Stimulated activated CD4-positive, alpha-beta T cell treated with anti-CD3 and anti-CD28 coated beads, Interleukin-15, amount 100 ng/mL, for 24 hours (primary cell): ENCODE results near the gene CAPN1.

ENCODE experiments used
- DNase-seq: peaks from one replicate; pipeline ENCODE4 v3.0.0-alpha.2; 2020

CAPN1 gene

DNA sequence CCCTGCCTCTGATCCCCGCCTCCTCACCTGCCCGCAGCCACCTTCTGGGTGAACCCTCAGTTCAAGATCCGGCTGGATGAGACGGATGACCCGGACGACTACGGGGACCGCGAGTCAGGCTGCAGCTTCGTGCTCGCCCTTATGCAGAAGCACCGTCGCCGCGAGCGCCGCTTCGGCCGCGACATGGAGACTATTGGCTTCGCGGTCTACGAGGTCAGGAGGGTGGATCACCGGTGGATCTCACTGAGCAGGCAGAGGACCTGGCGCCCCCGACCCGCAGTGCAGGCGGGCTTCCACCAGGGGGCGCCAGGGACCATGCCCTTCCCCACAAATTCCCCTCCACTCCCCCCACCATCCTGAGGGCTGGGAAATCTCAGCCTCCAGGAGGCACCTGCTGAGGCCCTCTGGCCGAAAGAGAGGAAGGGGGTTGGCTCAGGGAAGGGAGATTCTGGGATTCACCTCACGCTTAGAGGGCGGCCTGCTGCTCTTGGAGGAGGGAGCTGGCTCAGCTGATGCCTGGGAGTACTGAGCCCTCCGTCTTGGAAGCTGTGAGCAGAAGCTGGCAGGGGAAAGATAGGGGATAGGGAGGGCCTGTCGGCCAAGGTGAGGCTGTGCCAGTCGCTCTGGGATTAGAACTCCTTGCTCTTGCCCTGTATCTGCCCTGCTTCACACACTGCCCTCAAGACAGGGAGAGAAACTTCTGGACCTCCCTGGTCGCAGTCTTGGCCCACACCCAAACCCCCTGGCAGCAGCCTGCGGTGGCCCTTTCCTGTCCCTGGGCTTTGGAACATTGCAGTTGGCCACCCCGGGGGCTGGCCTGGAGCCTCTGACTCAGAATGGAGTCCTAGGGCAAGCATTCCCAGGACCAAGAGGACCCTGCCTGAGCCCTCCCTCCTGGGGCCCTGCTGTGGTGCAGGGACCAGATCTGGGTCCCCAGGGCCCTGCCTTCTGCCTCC, 23.2 kb downstream of the CAPN1 start:
- peak; percentile 64 for DNase-seq

DNA sequence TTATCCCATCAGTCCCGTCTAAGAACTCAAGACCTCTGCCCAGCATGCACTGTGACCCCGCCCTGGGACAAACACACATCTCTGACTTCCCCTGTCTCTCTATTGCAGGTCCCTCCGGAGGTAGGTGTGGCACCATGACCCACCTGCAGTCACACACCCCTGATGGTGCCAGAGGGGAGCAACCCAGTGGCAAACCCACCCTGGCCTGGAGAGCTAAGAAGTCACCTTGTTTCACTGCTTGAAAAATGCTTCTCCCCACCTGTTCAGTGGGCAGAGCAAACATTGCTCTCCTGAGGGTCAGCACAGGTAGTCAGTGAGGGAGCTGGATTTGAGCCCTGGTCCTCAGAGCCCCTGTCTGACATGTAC, 23.9 kb downstream of the CAPN1 start:
- DNase-seq = no peak

DNA sequence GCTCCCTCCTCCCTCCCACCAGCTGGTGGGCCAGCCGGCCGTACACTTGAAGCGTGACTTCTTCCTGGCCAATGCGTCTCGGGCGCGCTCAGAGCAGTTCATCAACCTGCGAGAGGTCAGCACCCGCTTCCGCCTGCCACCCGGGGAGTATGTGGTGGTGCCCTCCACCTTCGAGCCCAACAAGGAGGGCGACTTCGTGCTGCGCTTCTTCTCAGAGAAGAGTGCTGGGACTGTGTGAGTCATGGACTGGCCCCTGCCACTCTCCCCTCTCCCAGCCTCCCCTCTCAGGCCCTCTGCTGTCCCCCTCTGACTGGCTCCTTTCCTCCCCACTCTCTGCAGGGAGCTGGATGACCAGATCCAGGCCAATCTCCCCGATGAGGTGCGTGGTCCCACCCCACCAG, 24.7 kb downstream of the CAPN1 start:
- DNase-seq = no peak

DNA sequence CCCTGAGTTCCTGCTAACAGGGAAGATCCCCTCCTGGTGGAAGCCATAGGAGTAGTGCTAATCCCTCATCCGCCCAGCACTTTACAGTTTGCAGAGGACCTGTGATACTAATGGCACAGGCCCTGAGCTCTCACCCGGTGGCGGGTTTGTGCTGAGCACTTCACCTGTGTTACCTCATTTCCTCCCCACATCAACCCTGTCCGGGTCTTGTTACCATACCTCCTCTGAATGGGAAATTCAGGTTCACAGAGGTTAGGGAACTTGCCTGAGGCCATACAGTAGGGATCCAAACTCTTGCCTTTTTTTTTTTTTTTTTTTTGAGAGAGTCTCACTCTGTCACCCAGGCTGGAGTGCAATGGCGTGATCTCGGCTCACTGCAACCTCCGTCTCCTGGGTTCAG, 25.2 kb downstream of the CAPN1 start:
- DNase-seq = no peak

DNA sequence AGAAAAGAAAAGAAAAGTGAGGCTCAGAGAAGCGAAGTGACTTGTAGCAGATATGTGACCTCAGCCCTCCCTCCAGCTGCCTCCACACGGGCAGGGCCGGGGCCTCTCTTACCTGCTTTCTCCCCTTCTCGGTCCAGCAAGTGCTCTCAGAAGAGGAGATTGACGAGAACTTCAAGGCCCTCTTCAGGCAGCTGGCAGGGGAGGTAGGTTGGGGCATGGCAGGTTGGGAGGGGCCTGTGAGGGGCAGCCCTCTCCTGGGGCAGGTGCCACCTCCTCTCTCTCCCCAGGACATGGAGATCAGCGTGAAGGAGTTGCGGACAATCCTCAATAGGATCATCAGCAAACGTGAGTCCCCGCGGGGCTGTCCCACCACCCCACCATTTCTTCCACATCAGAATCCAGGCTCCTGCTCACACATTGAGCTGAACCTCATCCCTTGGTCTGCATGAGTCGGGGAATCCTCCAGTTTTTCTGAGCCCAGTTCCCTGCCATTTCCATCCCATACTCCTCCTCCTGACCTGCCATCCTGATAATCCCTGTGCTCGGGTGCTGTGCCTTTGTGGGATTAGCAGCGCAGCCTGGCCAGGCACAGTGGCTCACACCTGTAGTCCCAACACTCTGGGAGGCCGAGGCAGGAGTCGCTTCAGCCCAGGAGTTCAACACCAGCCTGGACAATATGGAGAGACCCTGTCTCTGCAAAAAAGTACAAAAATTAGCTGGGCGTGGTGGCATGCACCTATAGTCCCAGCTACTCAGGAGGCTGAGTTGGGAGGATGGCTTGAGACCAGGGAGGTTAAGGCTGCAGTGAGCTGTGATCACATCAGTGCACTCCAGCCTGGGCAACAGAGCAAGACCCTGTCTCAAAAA, 26.4 kb downstream of the CAPN1 start:
- no peak for DNase-seq

DNA sequence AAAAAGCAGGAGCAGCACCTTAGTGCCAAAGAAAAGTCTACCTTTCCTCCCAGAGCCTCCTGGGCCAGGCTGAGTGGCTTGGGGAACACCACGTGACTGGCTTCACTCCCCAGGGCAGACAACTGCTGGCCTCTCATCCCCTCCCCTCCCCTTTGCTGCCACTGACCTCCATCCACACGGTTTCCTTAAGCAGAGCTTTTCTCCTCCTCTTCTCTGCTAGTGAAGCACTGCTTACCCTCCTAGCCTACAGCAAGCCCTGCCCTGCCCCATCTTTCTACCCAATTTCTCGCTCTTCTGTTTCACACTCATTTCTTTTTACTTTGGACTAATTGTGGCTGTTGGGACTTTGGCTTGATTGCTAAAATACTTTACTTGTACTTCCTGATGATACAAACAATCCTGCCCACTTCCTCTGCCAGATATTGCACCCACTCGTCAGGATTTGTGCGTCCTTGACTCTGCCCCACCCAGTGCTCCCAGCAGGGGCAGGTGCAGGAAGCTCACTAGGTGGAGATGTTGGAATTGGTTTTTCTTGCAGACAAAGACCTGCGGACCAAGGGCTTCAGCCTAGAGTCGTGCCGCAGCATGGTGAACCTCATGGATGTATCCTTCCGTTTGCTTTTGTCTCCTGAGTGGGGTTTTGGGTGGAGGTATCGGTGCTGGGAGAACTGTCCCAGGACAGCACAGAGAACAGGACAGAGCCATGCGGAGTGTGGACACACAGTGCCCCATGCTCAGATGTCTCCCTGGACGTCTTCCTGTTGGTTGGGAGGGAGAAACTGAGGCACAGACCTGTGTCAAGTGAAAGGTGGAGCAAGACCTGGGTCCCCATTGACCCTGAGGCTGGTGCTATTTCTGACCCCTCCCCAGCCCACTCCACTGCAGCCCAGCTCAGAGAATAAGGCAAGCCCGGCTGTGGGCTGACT, 27.3 kb downstream of the CAPN1 start:
- DNase-seq = no peak

DNA sequence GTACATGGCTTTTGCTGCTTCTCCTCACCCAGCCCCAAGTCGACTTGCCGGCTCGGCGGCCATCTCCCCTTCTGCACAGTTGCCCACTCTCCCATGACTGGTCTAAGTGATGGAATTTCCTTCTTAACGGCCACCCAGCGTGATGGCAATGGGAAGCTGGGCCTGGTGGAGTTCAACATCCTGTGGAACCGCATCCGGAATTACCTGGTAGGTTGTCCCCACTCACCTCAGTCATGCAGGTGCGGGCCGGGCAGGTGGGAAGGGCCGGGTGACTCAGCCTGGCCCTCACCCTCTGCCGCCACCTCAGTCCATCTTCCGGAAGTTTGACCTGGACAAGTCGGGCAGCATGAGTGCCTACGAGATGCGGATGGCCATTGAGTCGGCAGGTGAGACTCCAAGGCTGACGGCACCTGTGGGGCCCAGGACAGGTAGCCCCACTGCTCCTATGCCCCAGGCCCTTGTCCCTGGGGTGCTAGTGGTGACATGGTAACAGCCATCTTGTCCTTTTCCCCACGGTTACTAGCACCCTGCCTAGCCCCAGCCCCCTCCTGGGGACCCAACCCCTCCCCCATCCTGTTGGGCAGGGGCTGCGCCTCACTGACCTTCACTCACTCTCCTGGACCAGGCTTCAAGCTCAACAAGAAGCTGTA, 28.1 kb downstream of the CAPN1 start:
- DNase-seq = no peak

DNA sequence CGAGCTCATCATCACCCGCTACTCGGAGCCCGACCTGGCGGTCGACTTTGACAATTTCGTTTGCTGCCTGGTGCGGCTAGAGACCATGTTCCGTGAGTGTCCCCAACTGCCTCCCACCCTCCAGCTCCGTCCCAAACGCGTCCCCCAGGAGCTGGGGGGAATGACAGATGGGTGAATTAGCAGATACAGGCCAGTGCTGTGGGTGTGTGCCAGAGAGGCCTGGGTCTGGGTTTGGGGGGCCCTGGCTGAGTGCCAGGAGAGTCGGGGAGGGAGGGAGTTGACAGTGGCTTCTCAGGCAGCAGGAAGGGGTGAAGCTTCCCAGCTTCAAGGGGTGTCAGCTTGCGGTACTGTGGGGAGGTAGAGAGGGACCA, 28.6 kb downstream of the CAPN1 start:
- DNase-seq = no peak

DNA sequence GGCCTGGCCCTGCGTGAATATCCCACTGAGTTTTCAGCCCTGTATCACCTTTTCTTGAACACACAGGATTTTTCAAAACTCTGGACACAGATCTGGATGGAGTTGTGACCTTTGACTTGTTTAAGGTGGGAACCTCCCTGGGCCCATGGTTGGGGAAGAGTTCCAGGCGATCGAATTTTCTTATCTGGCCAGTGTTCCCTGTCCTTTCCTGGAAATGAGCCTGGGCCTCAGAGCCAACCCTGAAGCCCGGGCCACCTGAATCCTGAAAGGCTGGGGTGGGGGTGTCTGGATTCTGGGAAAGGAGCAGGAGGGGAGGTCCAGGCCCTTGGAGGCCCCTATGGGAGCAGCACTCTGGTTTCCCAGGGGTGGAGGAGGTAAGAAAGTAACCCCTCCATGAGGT, 29.0 kb downstream of the CAPN1 start:
- no peak for DNase-seq

DNA sequence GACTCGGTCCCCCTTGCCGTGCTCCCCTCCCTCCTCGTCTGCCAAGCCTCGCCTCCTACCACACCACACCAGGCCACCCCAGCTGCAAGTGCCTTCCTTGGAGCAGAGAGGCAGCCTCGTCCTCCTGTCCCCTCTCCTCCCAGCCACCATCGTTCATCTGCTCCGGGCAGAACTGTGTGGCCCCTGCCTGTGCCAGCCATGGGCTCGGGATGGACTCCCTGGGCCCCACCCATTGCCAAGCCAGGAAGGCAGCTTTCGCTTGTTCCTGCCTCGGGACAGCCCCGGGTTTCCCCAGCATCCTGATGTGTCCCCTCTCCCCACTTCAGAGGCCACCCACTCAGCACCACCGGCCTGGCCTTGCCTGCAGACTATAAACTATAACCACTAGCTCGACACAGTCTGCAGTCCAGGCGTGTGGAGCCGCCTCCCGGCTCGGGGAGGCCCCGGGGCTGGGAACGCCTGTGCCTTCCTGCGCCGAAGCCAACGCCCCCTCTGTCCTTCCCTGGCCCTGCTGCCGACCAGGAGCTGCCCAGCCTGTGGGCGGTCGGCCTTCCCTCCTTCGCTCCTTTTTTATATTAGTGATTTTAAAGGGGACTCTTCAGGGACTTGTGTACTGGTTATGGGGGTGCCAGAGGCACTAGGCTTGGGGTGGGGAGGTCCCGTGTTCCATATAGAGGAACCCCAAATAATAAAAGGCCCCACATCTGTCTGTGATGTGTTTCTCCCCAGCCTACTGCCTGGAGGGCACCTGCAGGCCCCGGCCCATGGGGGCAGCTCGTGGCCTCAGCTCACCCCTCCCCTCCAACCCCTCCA, 29.8 kb downstream of the CAPN1 start:
- DNase-seq = no peak

DNA sequence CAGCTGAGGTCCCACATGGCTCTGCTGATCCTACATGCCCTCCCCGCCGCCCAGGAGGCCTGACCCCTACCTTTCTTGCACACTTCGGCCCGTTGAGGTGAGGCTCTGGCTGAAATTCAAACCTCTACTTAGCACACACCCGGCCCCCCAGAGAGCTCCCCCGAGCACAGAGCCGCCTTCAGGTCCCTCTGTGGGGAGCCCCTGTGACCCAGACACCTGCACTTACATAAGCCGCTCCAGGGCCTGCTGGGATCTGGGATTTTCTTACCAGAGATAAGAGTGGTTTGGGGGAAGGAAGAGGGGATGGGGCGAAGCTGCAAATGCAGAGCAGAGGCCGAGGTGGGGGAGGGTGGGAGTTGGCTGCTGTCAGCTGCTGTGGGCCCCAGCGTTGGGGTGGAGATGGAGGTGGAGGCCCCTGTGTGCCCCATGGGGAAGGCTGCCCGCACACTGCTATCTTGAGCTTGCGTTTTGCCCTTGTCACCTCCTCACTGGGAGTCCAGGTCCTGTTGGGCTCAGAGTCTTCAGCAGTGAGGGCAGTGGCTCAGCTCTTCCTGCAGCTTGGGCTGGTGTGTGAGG, 30.6 kb downstream of the CAPN1 start:
- DNase-seq = no peak

DNA sequence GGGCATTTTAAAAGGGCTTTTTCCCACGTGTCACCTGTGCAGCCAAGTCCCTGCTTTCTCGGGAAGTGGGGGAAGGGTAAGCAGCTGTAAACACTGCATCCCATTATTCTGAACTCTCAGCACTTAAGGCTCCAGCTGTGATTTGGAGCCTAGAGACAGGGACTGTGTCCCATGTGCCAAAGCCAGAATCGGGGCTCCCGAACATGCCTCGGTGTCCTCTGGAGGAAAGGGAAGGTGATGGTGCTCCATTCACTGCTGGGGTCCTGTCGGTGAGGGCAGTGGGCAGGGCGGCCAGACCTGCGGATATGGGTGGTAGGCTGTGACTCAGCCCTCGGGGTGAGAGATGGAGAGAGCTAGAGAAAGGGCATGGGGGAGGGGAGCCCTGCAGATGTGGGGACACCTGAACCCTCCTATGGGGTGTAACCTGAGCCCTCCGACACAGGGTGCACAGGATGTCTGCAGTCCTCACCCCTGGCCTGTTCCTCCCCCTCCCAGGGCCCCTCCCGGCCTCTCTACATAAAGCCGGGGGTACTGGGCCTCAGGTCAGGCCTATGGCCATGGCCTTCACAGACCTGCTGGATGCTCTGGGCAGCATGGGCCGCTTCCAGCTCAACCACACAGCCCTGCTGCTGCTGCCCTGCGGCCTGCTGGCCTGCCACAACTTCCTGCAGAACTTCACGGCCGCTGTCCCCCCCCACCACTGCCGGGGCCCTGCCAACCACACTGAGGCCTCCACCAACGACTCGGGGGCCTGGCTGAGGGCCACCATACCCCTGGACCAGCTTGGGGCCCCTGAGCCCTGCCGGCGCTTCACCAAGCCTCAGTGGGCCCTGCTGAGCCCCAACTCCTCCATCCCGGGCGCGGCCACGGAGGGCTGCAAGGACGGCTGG, 31.8 kb downstream of the CAPN1 start:
- DNase-seq = no peak

DNA sequence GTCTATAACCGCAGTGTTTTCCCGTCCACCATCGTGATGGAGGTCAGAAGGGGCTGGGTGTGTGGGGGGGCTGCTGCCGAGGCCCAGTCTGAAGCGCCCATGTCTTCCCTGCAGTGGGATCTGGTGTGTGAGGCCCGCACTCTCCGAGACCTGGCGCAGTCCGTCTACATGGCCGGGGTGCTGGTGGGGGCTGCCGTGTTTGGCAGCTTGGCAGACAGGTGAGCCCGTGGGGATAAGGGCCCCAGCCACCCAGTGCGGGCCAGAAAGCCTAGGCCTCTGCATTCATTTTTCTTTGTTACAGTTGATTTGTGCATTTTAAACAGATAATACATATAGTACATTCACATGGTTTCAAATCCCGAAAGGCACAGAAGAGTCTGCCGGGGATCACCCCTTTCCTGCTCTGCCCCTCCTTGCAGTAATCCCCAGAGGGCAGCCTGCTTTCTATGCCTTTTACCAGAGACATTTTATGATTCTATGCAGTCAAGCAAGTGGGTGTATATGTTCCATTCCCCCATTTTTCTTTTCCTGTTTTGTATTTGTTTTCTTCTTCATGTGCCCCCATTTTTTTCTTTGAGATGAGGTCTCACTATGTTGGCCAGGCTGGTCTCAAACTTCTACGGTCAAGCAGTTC, 32.6 kb downstream of the CAPN1 start:
- DNase-seq = no peak

DNA sequence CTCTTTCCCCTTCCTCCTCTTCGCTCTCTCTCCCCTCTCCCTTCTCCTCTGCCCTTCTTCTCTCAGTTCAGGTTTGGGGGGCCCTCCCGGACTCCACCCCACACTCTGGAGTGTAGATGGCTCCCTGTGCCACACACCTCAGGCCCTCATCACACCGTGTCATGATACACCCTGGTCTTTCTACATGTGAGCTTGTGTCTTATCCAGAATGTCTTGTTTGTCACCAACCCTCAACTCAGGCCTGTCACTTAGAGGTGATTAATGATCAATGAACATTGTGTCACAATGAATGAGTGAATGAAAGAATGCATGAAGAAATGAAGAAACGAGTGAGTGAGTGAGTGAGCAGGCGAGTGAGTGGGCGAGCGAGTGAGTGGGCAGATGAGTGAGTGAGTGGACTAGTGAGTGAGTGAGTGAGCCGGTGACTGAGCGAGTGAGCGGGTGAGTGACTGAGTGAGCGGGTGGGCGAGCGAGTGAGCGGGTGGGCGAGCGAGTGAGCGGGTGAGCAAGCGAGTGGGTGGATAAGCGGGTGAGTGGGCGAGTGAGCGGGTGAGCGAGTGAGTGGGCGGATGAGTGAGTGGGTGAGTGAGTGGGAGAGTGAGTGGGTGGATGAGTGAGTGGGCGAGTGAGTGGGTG, 33.8 kb downstream of the CAPN1 start:
- DNase-seq = peak; percentile 52

DNA sequence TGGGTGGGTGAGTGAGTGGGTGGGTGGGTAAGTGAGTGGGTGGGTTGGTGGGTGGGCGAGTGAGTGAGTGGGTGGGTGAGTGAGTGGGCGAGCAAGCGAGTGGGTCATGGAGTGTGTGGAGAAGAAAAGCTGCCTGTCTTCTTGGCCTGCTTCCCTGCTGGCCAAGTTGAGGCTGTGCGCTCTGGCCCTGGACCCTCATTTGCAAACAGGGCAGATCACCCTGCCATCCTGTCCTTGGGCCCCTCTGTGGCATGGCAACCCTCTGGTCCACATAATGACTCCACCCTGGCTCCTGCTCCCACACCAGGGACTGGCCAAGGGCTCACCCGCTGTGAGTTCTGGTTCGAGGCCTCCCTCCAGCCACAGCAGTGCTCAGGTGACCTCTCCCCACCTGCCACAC, 35.1 kb downstream of the CAPN1 start:
- no peak for DNase-seq

DNA sequence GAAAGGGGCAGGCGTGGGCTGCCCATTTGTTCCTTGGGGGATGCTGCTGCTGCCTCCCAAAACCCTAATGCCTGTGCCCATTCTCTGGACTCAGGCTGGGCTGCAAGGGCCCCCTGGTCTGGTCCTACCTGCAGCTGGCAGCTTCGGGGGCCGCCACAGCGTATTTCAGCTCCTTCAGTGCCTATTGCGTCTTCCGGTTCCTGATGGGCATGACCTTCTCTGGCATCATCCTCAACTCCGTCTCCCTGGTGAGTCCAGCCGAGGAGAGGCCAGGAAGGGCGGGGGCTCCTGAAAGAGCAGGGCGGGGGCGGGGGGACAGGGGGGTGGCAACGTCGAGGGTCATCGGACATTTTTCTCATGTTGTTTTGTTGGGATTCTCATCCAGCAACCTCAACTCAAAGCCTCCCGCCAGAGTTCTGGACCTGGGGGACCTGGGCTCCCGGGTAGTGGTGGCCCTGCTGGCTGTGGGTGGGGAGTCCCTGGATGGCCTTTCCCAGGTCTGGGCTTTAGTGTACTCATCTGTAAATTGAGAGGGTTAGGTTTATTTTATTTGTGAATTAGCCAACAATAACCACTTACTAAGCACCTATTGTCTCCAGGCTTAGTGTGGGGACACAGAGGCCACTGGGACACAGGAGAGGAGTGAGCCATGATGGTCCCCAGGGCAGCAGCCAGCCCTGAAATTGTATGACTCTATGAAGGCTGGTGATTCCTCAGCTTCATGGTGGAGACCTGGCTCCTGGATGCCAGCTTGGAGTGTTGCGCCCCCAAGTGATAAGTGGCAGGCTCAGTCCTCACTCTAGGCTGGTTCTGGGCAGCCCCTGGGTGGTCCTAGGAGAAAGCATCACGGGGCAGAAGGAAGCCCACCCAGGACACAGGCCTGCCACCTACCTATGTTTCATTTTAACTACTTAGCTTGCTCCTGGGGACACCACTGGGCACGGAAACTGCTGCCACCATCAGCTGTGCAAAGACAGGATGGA, 36.0 kb downstream of the CAPN1 start:
- DNase-seq = no peak

DNA sequence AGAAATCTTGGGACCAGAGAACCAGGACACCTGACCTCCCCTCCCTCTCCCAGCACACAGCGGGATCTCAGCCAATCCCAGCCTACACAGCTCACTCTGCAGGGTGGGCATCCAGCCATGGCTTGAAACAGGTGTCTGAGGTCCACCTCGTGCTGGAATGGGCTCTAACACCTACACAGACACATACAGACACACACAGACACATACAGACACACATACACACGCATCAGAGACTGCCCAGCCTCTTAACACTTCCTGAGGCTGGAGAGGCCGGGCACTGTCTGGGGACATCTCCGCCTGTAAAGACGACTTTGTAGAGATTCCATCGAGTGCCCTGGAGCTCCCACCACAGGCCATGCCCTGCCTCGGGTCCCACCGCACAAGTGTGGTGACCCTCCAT, 36.7 kb downstream of the CAPN1 start:
- DNase-seq = no peak

DNA sequence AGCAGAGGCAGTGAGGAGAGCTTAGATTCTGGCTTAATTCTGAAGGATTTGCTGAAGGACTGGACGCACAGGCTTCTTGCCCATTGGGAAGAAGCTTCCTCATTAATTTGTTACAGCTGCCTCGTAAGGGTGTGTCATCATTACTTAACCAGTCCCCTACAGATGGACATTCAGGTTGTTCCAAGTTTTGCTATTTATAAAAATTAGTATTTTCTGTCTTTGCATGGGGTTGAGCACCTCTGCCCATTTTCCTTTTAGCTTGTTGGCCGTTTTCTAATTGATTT, 38.1 kb downstream of the CAPN1 start:
- no peak for DNase-seq
